Measurements from ENCODE around the gene SLC6A3.

Gene SLC6A3

DNA sequence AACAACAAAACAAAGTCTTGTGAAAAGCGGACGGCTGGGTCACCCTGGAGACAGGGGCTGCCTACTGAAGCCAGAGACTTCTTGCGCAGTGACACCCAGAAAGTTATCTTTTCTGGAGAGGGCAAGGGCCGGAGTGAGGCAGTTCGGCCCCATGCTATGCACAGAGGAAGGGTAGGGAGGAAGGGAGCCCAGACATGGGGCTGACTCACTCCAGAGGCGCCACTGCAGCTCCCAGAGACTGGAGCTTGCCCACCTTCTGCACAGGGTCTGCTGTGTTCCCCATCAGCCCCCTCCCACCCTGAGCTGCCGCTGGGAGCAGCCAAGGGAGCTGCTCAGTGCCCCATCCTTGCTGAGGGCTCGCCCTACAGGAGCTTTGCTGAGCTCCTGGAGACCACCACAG is 13.3 kb downstream of the SLC6A3 start:
- TF ChIP-seq, protein P1, sequence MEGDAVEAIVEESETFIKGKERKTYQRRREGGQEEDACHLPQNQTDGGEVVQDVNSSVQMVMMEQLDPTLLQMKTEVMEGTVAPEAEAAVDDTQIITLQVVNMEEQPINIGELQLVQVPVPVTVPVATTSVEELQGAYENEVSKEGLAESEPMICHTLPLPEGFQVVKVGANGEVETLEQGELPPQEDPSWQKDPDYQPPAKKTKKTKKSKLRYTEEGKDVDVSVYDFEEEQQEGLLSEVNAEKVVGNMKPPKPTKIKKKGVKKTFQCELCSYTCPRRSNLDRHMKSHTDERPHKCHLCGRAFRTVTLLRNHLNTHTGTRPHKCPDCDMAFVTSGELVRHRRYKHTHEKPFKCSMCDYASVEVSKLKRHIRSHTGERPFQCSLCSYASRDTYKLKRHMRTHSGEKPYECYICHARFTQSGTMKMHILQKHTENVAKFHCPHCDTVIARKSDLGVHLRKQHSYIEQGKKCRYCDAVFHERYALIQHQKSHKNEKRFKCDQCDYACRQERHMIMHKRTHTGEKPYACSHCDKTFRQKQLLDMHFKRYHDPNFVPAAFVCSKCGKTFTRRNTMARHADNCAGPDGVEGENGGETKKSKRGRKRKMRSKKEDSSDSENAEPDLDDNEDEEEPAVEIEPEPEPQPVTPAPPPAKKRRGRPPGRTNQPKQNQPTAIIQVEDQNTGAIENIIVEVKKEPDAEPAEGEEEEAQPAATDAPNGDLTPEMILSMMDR (IDR thresholded peaks at IDR 0.05; ENCODE audit: borderline replicate concordance, control extremely low read depth, extremely low read depth, insufficient read depth, missing control alignments), result no peak
- no peak for DNase-seq (ENCODE audit: low spot score)
- in situ Hi-C loops (cut with MboI; ENCODE audit: low sequenced_read_pairs, unreplicated experiment), result no loop called here

DNA sequence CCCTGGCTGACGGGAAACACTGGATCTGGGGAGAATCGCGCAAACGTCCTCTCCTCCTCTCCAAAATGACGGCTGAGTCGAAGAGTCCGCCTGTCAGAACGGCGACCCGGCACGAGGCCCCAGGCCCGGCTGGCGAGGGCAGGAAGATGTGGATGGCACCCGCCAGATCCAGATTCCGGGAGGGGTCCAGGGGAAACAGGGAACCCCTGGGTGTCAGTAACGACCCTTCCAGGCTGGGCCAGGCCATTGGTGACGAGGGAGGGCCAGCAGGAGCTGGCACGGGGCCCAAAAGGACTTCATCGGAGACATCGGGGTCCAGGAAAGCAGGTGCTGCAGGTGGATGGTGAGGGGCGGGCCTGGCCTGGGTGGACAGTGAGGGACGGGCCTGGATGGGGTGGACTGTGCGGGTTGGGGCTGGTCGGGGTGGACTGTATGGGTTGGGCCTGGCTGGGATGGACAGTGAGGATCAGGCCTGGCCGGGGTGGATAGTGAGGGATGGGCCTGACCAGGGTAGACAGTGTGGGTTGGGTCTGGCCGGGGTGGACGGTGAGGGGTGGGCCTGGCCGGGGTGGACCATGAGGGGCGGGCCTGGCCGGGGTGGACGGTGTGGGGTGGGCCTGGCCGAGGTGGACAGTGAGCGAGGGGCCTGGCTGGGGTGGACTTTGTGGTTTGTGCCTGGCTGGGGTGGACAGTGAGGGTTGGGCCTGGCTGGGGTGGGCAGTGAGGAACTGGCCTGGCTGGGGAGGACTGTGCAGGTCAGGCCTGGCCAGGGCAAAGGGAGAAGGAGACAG is 14.0 kb downstream of the SLC6A3 start:
- DNase-seq (ENCODE audit: low spot score), result no peak
- in situ Hi-C loops (cut with MboI; ENCODE audit: low sequenced_read_pairs, unreplicated experiment), result no loop called here
- TF ChIP-seq, protein P1 (IDR thresholded peaks at IDR 0.05; ENCODE audit: borderline replicate concordance, control extremely low read depth, extremely low read depth, insufficient read depth, missing control alignments), result no peak

DNA sequence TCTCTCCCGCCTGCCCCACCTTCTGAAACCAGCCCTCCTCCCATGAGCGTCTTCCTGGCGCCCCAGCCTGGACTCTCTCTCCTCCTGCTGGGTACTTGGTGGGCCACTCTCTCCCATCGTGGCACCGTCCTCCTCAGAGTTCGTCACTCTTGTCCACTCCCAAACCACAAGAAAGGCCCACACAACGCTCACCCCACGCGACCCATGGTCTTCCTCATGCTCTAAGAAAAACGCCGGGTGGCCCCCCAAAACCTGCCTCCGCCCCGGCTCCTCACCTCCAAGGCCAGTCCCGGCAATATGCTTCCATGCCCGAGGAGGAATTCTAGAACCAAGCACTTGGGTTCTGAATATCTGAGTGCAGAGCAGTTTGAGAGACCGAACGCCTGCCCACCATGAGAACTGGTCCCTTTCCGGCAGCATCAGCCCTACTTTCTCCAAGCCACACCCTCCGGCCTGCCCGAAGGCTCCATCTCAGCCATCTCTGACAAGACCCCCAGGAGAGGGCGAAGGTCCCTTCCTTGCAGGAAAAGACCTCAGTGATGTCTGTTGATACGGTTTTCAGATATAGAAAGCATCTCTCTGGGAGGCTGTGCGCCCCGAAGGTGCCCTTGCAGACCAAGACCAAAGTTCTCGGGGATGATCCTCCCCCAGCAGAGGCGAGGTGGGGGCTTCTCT is 15.0 kb downstream of the SLC6A3 start:
- TF ChIP-seq, protein P1 (IDR thresholded peaks at IDR 0.05; ENCODE audit: borderline replicate concordance, control extremely low read depth, extremely low read depth, insufficient read depth, missing control alignments), result no peak
- in situ Hi-C loops (cut with MboI; ENCODE audit: low sequenced_read_pairs, unreplicated experiment), result no loop called here
- no peak for DNase-seq (ENCODE audit: low spot score)

DNA sequence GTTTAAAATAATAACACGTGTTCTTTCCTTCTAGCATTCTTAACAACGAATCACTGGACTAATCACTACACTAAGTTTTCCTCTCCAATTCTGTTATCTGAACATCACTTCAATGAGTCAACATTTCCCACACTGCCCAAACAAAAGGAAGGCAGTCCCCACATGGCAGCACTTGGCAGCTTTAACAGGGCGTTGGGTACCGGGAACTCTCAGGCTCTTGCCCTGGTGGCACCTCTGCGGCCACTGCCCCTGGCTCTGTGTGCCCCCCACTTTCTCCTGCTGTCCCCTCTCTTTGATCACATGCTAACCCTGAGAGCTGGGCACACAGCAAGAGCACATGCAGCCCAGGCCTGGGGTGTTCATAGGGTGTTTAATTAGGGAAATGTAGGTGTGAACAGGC is 15.7 kb downstream of the SLC6A3 start:
- TF ChIP-seq, protein P1 (IDR thresholded peaks at IDR 0.05; ENCODE audit: borderline replicate concordance, control extremely low read depth, extremely low read depth, insufficient read depth, missing control alignments), result no peak
- in situ Hi-C loops (cut with MboI; ENCODE audit: low sequenced_read_pairs, unreplicated experiment), result no loop called here
- DNase-seq (ENCODE audit: low spot score), result no peak

DNA sequence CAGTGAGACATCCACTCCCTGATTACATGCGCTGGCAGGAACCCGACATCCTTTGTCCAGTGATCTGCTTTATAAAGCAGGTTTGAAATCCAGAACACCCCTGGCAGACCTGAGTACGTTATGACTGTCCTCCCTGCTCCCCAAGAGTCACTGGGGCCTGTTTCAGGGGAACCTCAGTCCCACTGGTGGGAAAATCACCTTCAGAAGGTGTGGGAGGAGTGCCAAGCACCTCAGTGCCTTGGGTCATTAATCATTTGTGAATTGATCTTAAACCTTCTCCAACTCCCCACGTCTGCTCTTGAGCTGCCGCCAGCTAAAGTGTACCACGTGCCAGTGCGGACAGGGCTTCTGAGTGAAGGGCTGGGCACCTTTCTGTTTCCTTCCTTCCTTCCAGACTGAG is 16.2 kb downstream of the SLC6A3 start:
- in situ Hi-C loops (cut with MboI; ENCODE audit: low sequenced_read_pairs, unreplicated experiment), result no loop called here
- TF ChIP-seq, protein P1 (IDR thresholded peaks at IDR 0.05; ENCODE audit: borderline replicate concordance, control extremely low read depth, extremely low read depth, insufficient read depth, missing control alignments), result no peak
- DNase-seq (ENCODE audit: low spot score), result no peak

DNA sequence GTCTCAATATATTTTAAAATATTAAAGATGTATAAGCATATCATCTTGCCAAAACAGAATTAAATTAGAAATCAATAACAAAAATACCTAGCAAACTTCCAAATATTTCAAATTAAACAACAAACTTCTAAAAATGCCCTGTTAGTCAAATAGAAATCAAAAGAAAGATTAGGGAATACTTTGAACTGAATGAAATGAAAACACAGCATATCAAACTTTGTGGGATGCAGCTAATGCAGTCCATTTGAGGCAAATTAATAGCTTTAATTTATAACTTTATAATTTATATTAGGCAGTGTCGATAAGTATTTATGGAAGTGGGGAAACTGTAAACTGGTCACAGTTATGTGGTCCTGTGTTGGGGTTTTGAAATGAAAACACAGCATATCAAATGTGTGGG is 17.1 kb downstream of the SLC6A3 start:
- TF ChIP-seq, protein P1 (IDR thresholded peaks at IDR 0.05; ENCODE audit: borderline replicate concordance, control extremely low read depth, extremely low read depth, insufficient read depth, missing control alignments), result no peak
- in situ Hi-C loops (cut with MboI; ENCODE audit: low sequenced_read_pairs, unreplicated experiment), result no loop called here
- no peak for DNase-seq (ENCODE audit: low spot score)
